Epidermal melanocyte (primary cell): ENCODE results near the gene AHI1.
"Not testable (repeated sequence)": the region's sequence is repeated elsewhere in the genome, so short reads cannot be mapped to it uniquely, and the experiment has no call there.

Experiments used
- DNase-seq: peaks from one replicate; pipeline ENCODE4 v3.0.0; 2011; ENCODE audit warnings: low spot score; ENCODE audit not compliant: insufficient read length

Gene AHI1

DNA sequence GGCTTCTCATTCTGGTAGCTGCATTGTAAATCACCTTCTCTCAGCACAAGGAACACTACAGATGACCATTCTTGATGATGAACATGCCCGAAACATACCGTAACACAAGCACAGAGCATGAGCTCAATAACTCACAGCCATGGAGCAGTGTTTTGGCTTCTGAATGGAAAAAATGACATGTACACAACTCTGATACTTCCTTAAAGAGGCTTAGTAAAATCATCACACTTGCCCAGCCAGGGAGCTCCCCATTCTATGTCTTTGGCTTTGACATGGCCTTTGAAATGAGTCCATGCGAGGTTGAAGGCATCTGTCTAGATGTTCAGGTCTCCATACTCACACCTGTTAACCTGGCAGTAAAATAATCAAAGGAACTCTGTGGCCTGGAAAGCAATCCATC lies 228.8 kb downstream of the AHI1 start:
- no peak for DNase-seq

- no peak for DNase-seq
Observed at GRCh38 chr6:135268263-135268662, 229.3 kb downstream of the AHI1 start.

DNA sequence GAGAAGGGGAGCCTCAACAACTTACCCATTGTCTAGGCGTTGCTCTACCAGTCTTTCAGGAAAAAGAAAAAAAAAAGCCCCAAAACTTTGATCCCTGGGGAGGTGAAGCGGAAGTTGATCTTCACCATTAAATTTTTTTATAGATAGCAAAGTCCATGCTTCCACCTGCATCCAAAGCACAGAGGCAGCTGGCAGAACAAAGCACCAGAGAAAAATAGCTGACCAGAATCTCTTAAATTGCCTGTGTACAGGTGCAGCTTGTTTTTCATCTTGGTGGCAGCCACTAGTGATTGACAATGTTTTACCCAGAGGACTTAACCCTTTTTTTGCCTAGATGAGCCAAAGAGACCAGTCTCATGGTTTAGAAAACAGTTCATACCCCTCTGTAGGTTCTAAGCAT lies 230.5 kb downstream of the AHI1 start:
- DNase-seq: no peak

DNA sequence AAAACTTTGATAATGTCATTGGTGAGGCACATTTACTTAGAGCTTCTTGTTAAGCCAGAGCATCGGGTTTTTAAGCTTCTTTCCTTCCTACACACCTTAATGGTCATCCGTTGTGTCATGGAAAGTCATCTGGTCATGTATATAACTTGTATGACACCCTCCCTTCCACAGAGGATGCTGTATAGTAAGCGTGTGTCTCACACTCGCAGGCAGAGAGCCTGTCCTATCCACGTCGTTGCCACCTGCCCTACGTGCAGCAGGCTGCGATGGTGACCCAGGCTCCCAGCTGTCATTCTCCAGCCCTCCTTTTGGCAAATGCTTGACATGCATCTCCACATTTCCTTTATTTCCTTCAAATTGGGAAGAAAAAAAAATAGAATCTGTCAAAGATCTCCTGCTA lies 230.9 kb downstream of the AHI1 start:
- no peak for DNase-seq

- no peak for DNase-seq
Observed at GRCh38 chr6:135265278-135265677, 232.3 kb downstream of the AHI1 start.

DNA sequence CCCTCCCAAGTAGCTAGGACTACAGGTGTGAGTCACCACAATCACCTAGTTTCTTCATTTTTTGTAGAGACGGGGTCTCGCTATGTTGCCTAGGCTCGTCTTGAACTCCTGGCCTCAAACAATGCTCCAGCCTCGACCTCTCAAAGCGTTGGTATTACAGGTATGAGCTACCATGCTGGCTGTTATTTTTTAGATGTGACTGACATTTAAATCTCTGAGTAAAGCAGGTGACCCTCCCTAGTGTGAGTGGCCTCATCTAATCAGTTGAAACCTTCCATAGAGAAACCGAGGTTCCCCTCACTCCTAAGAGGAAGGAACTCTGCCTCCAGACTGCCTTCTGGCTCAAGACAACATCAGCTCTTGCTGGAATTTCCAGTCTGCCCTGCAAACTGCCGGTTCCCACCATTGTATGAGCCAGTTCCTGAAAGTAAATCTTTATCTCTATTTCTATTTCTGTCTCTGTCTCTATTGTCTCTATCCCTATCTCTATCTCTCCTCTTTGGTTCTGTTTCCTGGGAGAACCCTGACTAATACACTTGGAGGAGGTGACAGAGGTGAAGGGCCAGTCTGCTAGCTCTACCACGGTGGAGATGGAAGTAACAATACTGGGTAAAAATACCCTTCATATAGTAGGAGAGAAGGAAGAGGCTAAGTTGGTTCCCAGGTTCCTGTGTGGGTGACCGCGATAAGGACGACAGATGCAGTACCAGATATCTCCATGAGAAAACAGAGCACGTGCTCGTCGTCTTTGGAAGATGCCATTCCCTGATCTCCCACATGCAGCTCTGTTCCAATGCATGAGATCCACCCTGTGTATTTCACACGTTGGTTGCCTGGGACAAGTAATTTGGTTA lies 235.4 kb downstream of the AHI1 start:
- DNase-seq: no peak

- no peak for DNase-seq
Observed at GRCh38 chr6:135260612-135261011, 236.9 kb downstream of the AHI1 start.

GRCh38 chr6:135258970-135259369 lies 238.6 kb downstream of the AHI1 start:
- no peak for DNase-seq

- no peak for DNase-seq
Observed at GRCh38 chr6:135257631-135258405, 239.7 kb downstream of the AHI1 start.

GRCh38 chr6:135256866-135257265 lies 240.7 kb downstream of the AHI1 start:
- no peak for DNase-seq

DNA sequence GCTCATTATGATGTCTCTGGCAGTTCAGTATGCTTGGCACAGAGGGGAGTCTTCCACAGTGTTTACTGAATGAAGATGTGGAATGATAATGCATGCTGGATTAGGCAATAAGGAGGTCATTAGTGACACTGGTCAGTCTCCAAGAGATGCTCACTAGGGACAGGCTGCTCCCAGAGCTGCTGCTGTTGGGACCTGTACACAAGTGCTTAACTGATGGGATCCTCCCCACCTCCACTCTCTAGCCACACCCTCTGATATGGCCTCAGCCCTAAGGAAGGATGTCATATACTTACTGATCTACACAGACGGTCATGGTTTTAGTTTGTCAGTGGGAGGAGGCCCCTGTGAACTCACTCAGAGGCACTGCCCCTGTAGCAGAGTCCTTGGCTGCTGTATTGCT lies 243.1 kb downstream of the AHI1 start:
- no peak for DNase-seq

DNA sequence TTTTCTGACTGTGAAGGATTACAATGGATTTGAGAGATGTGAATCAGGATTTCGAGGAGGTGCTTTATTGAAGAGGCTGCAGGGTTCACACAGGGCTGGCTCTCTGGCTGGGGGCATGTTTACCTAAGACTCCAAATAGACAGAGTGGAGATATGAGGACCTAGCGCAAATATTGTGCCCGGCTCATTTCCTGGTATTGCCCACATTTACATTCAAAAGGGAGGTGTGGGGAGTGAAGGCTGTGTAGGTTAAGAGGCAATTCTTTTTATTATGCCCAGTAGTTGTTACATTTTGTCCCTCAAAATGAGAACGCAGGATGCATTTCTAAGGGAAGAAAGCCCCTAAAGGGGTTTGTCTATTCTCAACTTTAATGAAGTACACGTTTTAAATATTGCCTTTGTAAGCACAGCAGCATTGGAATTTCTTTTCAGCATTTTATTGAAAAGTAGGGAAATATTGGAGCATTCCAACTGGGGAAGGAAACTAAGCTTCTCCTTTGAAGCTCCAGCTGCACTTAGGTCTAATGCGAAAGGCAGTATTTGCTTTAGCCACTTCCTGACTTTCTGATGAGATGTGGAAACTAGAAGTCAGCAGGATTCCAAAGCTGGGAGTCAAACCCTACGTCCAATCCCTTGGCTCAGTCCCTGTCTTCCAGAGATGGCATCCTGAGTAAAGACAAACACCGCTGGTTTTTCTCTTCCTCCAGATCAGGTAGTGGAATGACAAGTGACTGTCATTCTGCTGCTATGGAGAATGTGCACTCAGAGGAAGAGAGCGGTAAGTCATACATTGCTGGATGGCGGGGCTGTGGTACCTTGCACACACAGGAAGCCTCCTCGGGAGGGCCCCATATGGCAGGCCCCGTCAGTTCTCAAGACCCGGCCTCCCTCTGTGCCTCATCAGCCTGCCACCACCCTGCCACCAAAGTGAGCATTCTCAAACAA lies 245.8 kb downstream of the AHI1 start:
- no peak for DNase-seq

- no peak for DNase-seq
Observed at GRCh38 chr6:135250751-135251497, 246.6 kb downstream of the AHI1 start.

GRCh38 chr6:135250234-135250633 lies 247.3 kb downstream of the AHI1 start:
- no peak for DNase-seq

GRCh38 chr6:135246412-135247012 lies 251.0 kb downstream of the AHI1 start:
- not testable (repeated sequence) for DNase-seq

DNA sequence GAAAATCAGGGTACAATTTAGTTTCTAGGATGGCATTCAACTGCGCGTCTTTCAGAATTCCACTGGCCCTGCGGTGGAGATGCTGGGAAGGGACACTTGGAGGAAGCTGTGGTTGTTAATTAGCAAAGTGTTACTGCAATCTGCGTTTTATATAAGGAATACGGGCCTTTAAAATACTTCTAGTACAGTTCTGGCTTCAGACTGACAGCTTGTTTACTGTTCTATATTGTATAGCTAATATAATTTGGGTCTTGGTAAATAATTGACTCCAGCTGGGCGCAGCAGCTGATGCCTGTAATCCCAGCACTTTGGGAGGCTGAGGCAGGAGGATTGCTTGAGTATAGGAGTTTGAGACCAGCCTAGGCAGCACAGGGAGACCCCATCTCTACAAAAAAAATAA lies 252.7 kb downstream of the AHI1 start:
- DNase-seq: no peak

- DNase-seq: no peak
Observed at GRCh38 chr6:135243871-135244796, 253.4 kb downstream of the AHI1 start.

DNA sequence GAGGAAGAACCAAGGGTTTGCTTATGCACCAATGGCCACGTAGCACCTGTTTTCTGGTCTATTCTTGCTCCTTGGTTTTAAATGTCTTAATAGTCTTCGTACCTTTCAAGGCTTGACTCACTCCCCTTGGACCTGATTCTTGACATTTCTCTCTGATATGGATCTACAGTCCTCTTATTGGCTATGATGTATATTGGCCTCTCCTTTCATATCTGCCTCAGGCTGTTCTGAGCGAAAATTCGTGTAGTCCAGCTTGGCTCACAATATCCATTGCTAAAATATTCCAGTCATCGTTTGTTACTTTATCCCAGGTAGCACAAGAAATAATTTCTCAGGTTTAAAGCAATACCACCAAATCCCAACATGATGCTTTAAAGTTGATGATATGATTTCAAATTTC lies 256.8 kb downstream of the AHI1 start:
- DNase-seq: no peak

DNA sequence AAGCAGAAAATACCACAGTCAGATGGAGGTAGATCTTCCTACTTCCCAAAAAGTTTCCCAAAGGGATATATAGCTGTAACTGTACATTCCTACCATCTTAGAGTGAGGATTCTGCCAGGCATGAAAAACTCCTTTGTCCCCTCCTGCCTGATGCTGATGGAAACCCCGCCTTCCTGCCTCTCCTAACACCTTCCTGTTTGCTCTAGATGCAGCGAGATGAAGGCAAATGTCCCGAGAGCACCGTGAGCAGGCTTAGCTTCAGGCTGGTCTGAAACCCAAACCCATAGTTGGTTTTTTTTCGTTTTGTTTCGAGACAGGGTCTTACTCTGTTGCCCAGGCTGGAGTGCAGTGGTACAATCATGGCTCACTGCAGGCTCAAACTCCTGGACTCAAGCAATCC lies 260.8 kb downstream of the AHI1 start:
- DNase-seq: no peak
